Liver (tissue), 3 donors: ENCODE data around the gene CCDC93.

Experiments
- FOXA1 ChIP-seq: IDR thresholded peaks from 2 replicates; pipeline ENCODE4 v1.6.1; 2016; ENCODE audit warnings: antibody characterized with exemption
- RAD21 ChIP-seq, 2 donors: IDR thresholded peaks; 2 replicates each; pipeline ENCODE4 v1.6.1; 2016; ENCODE audit warnings: antibody characterized with exemption in 2 of 2, mild to moderate bottlenecking in 2 of 2
- SP1 ChIP-seq: IDR thresholded peaks from 2 replicates; pipeline ENCODE4 v1.6.1; 2018; ENCODE audit warnings: antibody characterized with exemption, mild to moderate bottlenecking
- TAF1 ChIP-seq: conservative IDR thresholded peaks from 2 replicates; pipeline ENCODE4 v1.6.1; 2016; ENCODE audit warnings: antibody characterized with exemption, mild to moderate bottlenecking
- TF ChIP-seq, protein P1 (sequence below): fragments of 150-350 bp; IDR thresholded peaks from 2 replicates; pipeline ENCODE4 v1.5.1; 2017; ENCODE audit warnings: improper control_type of control experiment, low read depth, low read length; ENCODE audit not compliant: missing input control
- TF ChIP-seq, protein P2 (sequence below): IDR thresholded peaks from 2 replicates; pipeline ENCODE4 v1.6.1; 2016; ENCODE audit warnings: antibody characterized with exemption
- TF ChIP-seq, protein P3 (sequence below): IDR thresholded peaks from 2 replicates; pipeline ENCODE4 v1.6.1; 2016; ENCODE audit warnings: antibody characterized with exemption
- TF ChIP-seq, protein P4 (sequence below): IDR thresholded peaks from 2 replicates; pipeline ENCODE4 v1.6.1; 2016; ENCODE audit warnings: antibody characterized with exemption, mild to moderate bottlenecking
- donor health status: healthy.
- donor health status: healthy.

DNA sequence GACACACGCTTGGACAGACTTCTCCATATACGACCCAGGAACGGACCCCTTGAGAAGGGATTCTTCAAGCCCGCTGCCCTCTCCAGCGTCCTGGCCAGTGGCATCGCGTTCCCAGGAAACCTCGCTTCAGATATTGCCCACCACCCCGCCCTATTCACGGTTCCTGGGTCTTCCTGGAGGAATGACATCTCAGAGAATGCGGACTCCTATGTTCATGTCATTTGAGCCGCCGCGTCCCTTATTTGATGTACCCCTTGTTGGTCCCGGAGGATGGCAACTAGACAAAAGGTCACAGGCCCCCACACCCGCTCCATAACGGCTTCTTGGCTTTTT is 588 bp upstream of the CCDC93 start:
- TF ChIP-seq, protein P1, sequence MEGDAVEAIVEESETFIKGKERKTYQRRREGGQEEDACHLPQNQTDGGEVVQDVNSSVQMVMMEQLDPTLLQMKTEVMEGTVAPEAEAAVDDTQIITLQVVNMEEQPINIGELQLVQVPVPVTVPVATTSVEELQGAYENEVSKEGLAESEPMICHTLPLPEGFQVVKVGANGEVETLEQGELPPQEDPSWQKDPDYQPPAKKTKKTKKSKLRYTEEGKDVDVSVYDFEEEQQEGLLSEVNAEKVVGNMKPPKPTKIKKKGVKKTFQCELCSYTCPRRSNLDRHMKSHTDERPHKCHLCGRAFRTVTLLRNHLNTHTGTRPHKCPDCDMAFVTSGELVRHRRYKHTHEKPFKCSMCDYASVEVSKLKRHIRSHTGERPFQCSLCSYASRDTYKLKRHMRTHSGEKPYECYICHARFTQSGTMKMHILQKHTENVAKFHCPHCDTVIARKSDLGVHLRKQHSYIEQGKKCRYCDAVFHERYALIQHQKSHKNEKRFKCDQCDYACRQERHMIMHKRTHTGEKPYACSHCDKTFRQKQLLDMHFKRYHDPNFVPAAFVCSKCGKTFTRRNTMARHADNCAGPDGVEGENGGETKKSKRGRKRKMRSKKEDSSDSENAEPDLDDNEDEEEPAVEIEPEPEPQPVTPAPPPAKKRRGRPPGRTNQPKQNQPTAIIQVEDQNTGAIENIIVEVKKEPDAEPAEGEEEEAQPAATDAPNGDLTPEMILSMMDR, result no peak
- TF ChIP-seq FOXA1, result no peak
- TF ChIP-seq, protein P2, sequence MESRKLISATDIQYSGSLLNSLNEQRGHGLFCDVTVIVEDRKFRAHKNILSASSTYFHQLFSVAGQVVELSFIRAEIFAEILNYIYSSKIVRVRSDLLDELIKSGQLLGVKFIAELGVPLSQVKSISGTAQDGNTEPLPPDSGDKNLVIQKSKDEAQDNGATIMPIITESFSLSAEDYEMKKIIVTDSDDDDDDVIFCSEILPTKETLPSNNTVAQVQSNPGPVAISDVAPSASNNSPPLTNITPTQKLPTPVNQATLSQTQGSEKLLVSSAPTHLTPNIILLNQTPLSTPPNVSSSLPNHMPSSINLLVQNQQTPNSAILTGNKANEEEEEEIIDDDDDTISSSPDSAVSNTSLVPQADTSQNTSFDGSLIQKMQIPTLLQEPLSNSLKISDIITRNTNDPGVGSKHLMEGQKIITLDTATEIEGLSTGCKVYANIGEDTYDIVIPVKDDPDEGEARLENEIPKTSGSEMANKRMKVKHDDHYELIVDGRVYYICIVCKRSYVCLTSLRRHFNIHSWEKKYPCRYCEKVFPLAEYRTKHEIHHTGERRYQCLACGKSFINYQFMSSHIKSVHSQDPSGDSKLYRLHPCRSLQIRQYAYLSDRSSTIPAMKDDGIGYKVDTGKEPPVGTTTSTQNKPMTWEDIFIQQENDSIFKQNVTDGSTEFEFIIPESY, result no peak
- TF ChIP-seq RAD21 (IDR thresholded peaks at IDR 0.05), result no peak
- TF ChIP-seq, protein P3, sequence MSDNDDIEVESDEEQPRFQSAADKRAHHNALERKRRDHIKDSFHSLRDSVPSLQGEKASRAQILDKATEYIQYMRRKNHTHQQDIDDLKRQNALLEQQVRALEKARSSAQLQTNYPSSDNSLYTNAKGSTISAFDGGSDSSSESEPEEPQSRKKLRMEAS, result no peak
- TF ChIP-seq TAF1, result no peak
- TF ChIP-seq, protein P4, sequence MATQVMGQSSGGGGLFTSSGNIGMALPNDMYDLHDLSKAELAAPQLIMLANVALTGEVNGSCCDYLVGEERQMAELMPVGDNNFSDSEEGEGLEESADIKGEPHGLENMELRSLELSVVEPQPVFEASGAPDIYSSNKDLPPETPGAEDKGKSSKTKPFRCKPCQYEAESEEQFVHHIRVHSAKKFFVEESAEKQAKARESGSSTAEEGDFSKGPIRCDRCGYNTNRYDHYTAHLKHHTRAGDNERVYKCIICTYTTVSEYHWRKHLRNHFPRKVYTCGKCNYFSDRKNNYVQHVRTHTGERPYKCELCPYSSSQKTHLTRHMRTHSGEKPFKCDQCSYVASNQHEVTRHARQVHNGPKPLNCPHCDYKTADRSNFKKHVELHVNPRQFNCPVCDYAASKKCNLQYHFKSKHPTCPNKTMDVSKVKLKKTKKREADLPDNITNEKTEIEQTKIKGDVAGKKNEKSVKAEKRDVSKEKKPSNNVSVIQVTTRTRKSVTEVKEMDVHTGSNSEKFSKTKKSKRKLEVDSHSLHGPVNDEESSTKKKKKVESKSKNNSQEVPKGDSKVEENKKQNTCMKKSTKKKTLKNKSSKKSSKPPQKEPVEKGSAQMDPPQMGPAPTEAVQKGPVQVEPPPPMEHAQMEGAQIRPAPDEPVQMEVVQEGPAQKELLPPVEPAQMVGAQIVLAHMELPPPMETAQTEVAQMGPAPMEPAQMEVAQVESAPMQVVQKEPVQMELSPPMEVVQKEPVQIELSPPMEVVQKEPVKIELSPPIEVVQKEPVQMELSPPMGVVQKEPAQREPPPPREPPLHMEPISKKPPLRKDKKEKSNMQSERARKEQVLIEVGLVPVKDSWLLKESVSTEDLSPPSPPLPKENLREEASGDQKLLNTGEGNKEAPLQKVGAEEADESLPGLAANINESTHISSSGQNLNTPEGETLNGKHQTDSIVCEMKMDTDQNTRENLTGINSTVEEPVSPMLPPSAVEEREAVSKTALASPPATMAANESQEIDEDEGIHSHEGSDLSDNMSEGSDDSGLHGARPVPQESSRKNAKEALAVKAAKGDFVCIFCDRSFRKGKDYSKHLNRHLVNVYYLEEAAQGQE, result no peak
- TF ChIP-seq SP1, result no peak
